Left ventricle myocardium inferior (tissue), 1 donor: ENCODE measurements around the gene P2RY4. TPM values are rescaled to one million over a fixed set of nuclear protein-coding genes. Genes with fewer than 3 reads are reported as not detected.
A peak's percentile ranks its signal among the peaks of the same experiment; 100 is the strongest.

ENCODE experiments used
- DNase-seq: peaks from one replicate; pipeline ENCODE4 v3.0.0-alpha.2; 2020
- H3K27ac ChIP-seq: fragments of 200-600 bp; replicated peaks from 2 replicates; pipeline ENCODE4 v1.8.0; 2021
- H3K27me3 ChIP-seq: fragments of 200-600 bp; 2 replicates; pipeline ENCODE4 v1.8.0; 2021; ENCODE audit warnings: low read depth
- H3K36me3 ChIP-seq: fragments of 200-600 bp; 2 replicates; pipeline ENCODE4 v1.8.0; 2021
- H3K4me1 ChIP-seq: fragments of 200-600 bp; 2 replicates; pipeline ENCODE4 v1.8.0; 2021
- H3K4me3 ChIP-seq: fragments of 200-600 bp; 2 replicates; pipeline ENCODE4 v1.8.0; 2021; ENCODE audit warnings: mild to moderate bottlenecking, moderate library complexity
- H3K9me3 ChIP-seq: fragments of 200-600 bp; replicated peaks from 2 replicates; pipeline ENCODE4 v1.8.0; 2021
- CTCF ChIP-seq: fragments of 200-600 bp; IDR thresholded peaks from 2 replicates; pipeline ENCODE4 v1.8.0; 2021; ENCODE audit warnings: antibody characterized with exemption, mild to moderate bottlenecking, borderline replicate concordance
- intact Hi-C: fragments of 100-400 bp; cut with micrococcal nuclease; formaldehyde crosslinking; loops from one replicate; pipeline ENCODE4 v1.11.0; 2022
- total RNA-seq: library from RNA; stranded (reverse); fragmentation: NEBNext Ultra II Directional; extraction: Animal tissue kit (Norgen Biotek cat#: 25700); gene quantifications from one replicate; pipeline ENCODE4 v1.2.1, GENCODE V29; 2021
- donor health status: DM: no; HTN: yes; CAD: no; lungs with severe emphysema.

The P2RY4 gene
- total RNA-seq, 1 donor from 2014 or later, result not detected

- no peak overlapping the region for H3K4me3 ChIP-seq
- no peaks in the 10 kb centered on the region for H3K9me3 ChIP-seq
- no peaks in the 10 kb centered on the region for H3K36me3 ChIP-seq
- intact Hi-C loops, result loop anchor here (5.0 kb wide), 1 partner anchor 67 kb away; no protein-coding TSS in a partner anchor
- no peak for DNase-seq
- H3K4me1 ChIP-seq, result no peaks in the 10 kb centered on the region
- TF ChIP-seq CTCF, result no peak
- no peaks in the 10 kb centered on the region for H3K27me3 ChIP-seq
- H3K27ac ChIP-seq, result no peak overlapping the region
Observed at GRCh38 chrX:70264784-70265183, 4.8 kb upstream of the P2RY4 start.

- Histone ChIP-seq H3K27ac (no peak overlapping the region), H3K36me3 (no peaks in the 10 kb centered on the region), H3K27me3 (no peaks in the 10 kb centered on the region), H3K4me3 (no peak overlapping the region), H3K4me1 (no peaks in the 10 kb centered on the region), H3K9me3 (no peaks in the 10 kb centered on the region)
- peak; percentile 59 for TF ChIP-seq CTCF
- intact Hi-C loops, result loop anchor here (5.0 kb wide), 1 partner anchor 66 kb away; no protein-coding TSS in a partner anchor
- DNase-seq, result peak; percentile 18
Observed at GRCh38 chrX:70262952-70263567, 3.1 kb upstream of the P2RY4 start.

GRCh38 chrX:70257423-70258288 is 2.3 kb downstream of the P2RY4 start:
- H3K27me3 ChIP-seq, result no peaks in the 10 kb centered on the region
- H3K36me3 ChIP-seq, result no peaks in the 10 kb centered on the region
- H3K4me1 ChIP-seq, result no peaks in the 10 kb centered on the region
- no peak overlapping the region for H3K27ac ChIP-seq
- no peak for TF ChIP-seq CTCF
- no peak overlapping the region for H3K4me3 ChIP-seq
- no peak for DNase-seq
- H3K9me3 ChIP-seq, result no peaks in the 10 kb centered on the region
- intact Hi-C loops, result no loop called here

GRCh38 chrX:70255452-70255851 is 4.6 kb downstream of the P2RY4 start:
- no peak for TF ChIP-seq CTCF
- intact Hi-C loops, result no loop called here
- Histone ChIP-seq H3K36me3 (no peaks in the 10 kb centered on the region), H3K27me3 (no peaks in the 10 kb centered on the region), H3K4me3 (no peak overlapping the region), H3K9me3 (no peaks in the 10 kb centered on the region), H3K4me1 (no peaks in the 10 kb centered on the region), H3K27ac (no peak overlapping the region)
- DNase-seq, result no peak

GRCh38 chrX:70254909-70255308 is 5.1 kb downstream of the P2RY4 start:
- no peak overlapping the region for H3K4me3 ChIP-seq
- H3K27ac ChIP-seq, result no peak overlapping the region
- H3K4me1 ChIP-seq, result no peaks in the 10 kb centered on the region
- DNase-seq, result no peak
- no peaks in the 10 kb centered on the region for H3K27me3 ChIP-seq
- H3K36me3 ChIP-seq, result no peaks in the 10 kb centered on the region
- no peak for TF ChIP-seq CTCF
- no peaks in the 10 kb centered on the region for H3K9me3 ChIP-seq
- intact Hi-C loops, result no loop called here
